ENCODE data around the gene EMCN.
"Not testable (repeated sequence)": the region's sequence is repeated elsewhere in the genome, so short reads cannot be mapped to it uniquely, and the experiment has no call there.

DNA sequence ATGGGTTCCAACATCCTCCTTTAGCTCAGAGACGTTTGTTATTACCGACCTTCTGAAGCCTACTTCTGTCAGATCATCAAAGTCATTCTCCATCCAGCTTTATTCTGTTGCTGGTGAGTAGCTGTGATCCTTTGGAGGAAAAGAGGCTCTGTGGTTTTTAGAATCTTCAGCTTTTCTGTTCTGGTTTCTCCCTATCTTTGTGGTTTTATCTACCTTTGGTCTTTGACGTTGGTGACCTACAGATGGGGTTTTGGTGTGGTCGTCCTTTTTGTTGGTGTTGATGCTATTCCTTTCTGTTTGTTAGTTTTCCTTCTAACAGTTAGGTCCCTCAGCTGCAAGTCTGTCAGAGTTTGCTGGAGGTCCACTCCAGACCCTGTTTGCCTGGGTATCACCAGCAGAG, 12.3 kb upstream of the EMCN start:
- TF ChIP-seq POLR2A, CTCF, POLR2AphosphoS5 (IDR thresholded peaks at IDR 0.05): not testable (repeated sequence)
